Liver (tissue), 3 donors: ENCODE measurements around the gene TCAP.

Experiments used
- EGR1 ChIP-seq, 2 donors: IDR thresholded peaks; 2 replicates each; pipeline ENCODE4 v1.6.1; 2016 to 2018; ENCODE audit warnings: antibody characterized with exemption in 2 of 2, low read depth in 2 of 2
- GABPA ChIP-seq, 2 donors: IDR thresholded peaks in 1 of 2; conservative IDR thresholded peaks in 1 of 2; 2 replicates each; pipeline ENCODE4 v1.6.1; 2016; ENCODE audit warnings: antibody characterized with exemption in 2 of 2, mild to moderate bottlenecking in 1 of 2, moderate library complexity in 1 of 2
- HNF4A ChIP-seq, 2 donors: conservative IDR thresholded peaks; 2 replicates each; pipeline ENCODE4 v1.6.1; 2016; ENCODE audit warnings: antibody characterized with exemption in 2 of 2, mild to moderate bottlenecking in 2 of 2
- JUND ChIP-seq, 2 donors: IDR thresholded peaks; 2 replicates each; pipeline ENCODE4 v1.6.1; 2016; ENCODE audit warnings: antibody characterized with exemption in 2 of 2
- RAD21 ChIP-seq, 2 donors: IDR thresholded peaks; 2 replicates each; pipeline ENCODE4 v1.6.1; 2016; ENCODE audit warnings: antibody characterized with exemption in 2 of 2, mild to moderate bottlenecking in 2 of 2
- RXRA ChIP-seq, 2 donors: IDR thresholded peaks; 2 replicates each; pipeline ENCODE4 v1.6.1; 2017 to 2018; ENCODE audit warnings: antibody characterized with exemption in 2 of 2, mild to moderate bottlenecking in 1 of 2
- SP1 ChIP-seq: IDR thresholded peaks from 2 replicates; pipeline ENCODE4 v1.6.1; 2018; ENCODE audit warnings: antibody characterized with exemption, mild to moderate bottlenecking
- TAF1 ChIP-seq: conservative IDR thresholded peaks from 2 replicates; pipeline ENCODE4 v1.6.1; 2016; ENCODE audit warnings: antibody characterized with exemption, mild to moderate bottlenecking
- YY1 ChIP-seq: IDR thresholded peaks from 2 replicates; pipeline ENCODE4 v1.6.1; 2016; ENCODE audit warnings: antibody characterized with exemption, mild to moderate bottlenecking
- ZBTB33 ChIP-seq: IDR thresholded peaks from 2 replicates; pipeline ENCODE4 v1.6.1; 2016; ENCODE audit warnings: antibody characterized with exemption
- TF ChIP-seq, protein P1 (sequence below): fragments of 150-350 bp; IDR thresholded peaks from 2 replicates; pipeline ENCODE4 v1.5.1; 2017; ENCODE audit warnings: improper control_type of control experiment, low read depth, low read length; ENCODE audit not compliant: missing input control
- TF ChIP-seq, protein P2 (sequence below): IDR thresholded peaks from 2 replicates; pipeline ENCODE4 v1.6.1; 2016; ENCODE audit warnings: antibody characterized with exemption
- TF ChIP-seq, protein P3 (sequence below): IDR thresholded peaks from 2 replicates; pipeline ENCODE4 v1.6.1; 2016; ENCODE audit warnings: antibody characterized with exemption
- TF ChIP-seq, protein P4 (sequence below): IDR thresholded peaks from 2 replicates; pipeline ENCODE4 v1.6.1; 2016; ENCODE audit warnings: antibody characterized with exemption, mild to moderate bottlenecking
- donor health status: healthy.
- donor health status: healthy.

DNA sequence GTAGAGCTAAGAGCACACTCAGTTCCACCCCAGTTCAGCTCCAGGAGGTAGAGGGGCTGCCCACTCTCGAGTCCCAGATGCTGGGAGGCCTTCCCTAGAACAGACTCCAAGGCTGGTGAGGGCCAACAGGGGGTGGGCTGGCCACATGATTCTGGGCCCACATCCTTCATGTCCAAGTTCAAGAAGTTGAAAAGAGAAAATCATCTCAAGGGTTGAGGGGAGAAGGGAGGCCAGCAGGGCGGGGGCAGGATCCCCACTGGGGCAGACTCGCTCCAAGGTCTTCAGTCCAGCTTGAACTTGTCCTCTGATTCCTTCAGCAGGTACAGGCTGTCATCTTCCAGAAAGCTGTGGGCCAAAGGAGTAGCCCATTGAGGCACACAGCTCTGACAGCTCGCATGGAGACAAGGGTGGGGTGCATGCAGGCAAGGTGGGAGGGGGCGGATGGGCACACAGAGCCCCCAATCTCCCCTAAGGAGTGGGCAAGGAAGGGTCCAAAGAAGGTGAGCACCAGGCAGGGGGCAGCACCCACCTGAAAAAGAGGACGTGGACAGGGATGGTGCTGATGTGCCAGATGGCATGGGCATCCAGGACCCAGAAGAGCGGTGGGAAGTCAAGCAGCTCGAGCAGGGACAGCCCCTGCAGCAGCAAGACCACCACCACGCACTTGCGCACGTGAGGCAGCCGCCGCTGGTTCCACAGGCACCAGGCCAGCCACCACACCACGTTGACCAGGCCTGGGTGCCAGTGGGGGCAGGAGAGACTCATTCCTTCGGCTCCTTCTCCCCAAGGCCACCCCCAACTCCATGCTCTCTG, 7.6 kb downstream of the TCAP start:
- TF ChIP-seq YY1 = no peak
- TF ChIP-seq, protein P1, sequence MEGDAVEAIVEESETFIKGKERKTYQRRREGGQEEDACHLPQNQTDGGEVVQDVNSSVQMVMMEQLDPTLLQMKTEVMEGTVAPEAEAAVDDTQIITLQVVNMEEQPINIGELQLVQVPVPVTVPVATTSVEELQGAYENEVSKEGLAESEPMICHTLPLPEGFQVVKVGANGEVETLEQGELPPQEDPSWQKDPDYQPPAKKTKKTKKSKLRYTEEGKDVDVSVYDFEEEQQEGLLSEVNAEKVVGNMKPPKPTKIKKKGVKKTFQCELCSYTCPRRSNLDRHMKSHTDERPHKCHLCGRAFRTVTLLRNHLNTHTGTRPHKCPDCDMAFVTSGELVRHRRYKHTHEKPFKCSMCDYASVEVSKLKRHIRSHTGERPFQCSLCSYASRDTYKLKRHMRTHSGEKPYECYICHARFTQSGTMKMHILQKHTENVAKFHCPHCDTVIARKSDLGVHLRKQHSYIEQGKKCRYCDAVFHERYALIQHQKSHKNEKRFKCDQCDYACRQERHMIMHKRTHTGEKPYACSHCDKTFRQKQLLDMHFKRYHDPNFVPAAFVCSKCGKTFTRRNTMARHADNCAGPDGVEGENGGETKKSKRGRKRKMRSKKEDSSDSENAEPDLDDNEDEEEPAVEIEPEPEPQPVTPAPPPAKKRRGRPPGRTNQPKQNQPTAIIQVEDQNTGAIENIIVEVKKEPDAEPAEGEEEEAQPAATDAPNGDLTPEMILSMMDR = no peak
- no peak for TF ChIP-seq TAF1
- TF ChIP-seq, protein P2, sequence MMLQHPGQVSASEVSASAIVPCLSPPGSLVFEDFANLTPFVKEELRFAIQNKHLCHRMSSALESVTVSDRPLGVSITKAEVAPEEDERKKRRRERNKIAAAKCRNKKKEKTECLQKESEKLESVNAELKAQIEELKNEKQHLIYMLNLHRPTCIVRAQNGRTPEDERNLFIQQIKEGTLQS = no peak
- TF ChIP-seq ZBTB33 = no peak
- no peak for TF ChIP-seq RAD21 (IDR thresholded peaks at IDR 0.05)
- TF ChIP-seq, protein P3, sequence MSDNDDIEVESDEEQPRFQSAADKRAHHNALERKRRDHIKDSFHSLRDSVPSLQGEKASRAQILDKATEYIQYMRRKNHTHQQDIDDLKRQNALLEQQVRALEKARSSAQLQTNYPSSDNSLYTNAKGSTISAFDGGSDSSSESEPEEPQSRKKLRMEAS = no peak
- no peak for TF ChIP-seq SP1
- no peak for TF ChIP-seq JUND (IDR thresholded peaks at IDR 0.05)
- no peak for TF ChIP-seq RXRA (IDR thresholded peaks at IDR 0.05)
- no peak for TF ChIP-seq GABPA (IDR thresholded peaks at IDR 0.05 in 1 of 2, conservative IDR thresholded peaks at IDR 0.05 in 1 of 2)
- no peak for TF ChIP-seq HNF4A (conservative IDR thresholded peaks at IDR 0.05)
- TF ChIP-seq, protein P4, sequence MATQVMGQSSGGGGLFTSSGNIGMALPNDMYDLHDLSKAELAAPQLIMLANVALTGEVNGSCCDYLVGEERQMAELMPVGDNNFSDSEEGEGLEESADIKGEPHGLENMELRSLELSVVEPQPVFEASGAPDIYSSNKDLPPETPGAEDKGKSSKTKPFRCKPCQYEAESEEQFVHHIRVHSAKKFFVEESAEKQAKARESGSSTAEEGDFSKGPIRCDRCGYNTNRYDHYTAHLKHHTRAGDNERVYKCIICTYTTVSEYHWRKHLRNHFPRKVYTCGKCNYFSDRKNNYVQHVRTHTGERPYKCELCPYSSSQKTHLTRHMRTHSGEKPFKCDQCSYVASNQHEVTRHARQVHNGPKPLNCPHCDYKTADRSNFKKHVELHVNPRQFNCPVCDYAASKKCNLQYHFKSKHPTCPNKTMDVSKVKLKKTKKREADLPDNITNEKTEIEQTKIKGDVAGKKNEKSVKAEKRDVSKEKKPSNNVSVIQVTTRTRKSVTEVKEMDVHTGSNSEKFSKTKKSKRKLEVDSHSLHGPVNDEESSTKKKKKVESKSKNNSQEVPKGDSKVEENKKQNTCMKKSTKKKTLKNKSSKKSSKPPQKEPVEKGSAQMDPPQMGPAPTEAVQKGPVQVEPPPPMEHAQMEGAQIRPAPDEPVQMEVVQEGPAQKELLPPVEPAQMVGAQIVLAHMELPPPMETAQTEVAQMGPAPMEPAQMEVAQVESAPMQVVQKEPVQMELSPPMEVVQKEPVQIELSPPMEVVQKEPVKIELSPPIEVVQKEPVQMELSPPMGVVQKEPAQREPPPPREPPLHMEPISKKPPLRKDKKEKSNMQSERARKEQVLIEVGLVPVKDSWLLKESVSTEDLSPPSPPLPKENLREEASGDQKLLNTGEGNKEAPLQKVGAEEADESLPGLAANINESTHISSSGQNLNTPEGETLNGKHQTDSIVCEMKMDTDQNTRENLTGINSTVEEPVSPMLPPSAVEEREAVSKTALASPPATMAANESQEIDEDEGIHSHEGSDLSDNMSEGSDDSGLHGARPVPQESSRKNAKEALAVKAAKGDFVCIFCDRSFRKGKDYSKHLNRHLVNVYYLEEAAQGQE = no peak
- no peak for TF ChIP-seq EGR1 (IDR thresholded peaks at IDR 0.05; ENCODE audit: low read depth in 2 of 2)
